ENCODE results near the gene HYAL3.

The HYAL3 gene

GRCh38 chr3:50298836-50299637 is at the start of gene HYAL3, which contains the start of gene NAA80:
TSS of gene HYAL3 (minus strand) at chr3:50299405. CDS start at chr3:50295602, 3,803 bp downstream.
TSS of gene NAA80 (minus strand) at chr3:50299405. CDS start at chr3:50297463, 1,942 bp downstream.
- Histone ChIP-seq H3K4me3 (ENCODE audit: low read depth, low read length) (peak within 1 kb of the TSS; percentile 78), H3K9me3 (ENCODE audit: control insufficient read depth, insufficient read depth, low read depth, low read length) (no peaks in the 10 kb centered on the region), H3K27me3 (ENCODE audit: control insufficient read depth, insufficient read depth, low read length) (no peaks in the 10 kb centered on the region), H3K36me3 (ENCODE audit: control insufficient read depth, insufficient read depth, low read length) (peaks cover 6% of the 10 kb centered on the region; the same call in 1 of the 2 replicates), H3K9ac (ENCODE audit: low read length) (peak within 1 kb of the TSS; percentile 65), H3K4me1 (ENCODE audit: control insufficient read depth, insufficient read depth, low read length) (peaks cover 28% of the 10 kb centered on the region), H3K27ac (ENCODE audit: low read depth, low read length) (peak within 1 kb of the TSS; percentile 55; the same call in 1 of the 2 replicates)

GRCh38 chr3:50347187-50347813 is 48.1 kb upstream of the HYAL3 start:
- H3K36me3 ChIP-seq (ENCODE audit: control insufficient read depth, insufficient read depth, low read length): peaks cover 12% of the 10 kb centered on the region
- H3K4me3 ChIP-seq (ENCODE audit: low read depth, low read length): no peak overlapping the region
- no peak overlapping the region for H3K27ac ChIP-seq (ENCODE audit: low read depth, low read length)
- H3K27me3 ChIP-seq (ENCODE audit: control insufficient read depth, insufficient read depth, low read length): peaks cover 29% of the 10 kb centered on the region
- no peaks in the 10 kb centered on the region for H3K9me3 ChIP-seq (ENCODE audit: control insufficient read depth, insufficient read depth, low read depth, low read length)
- H3K4me1 ChIP-seq (ENCODE audit: control insufficient read depth, insufficient read depth, low read length): peaks cover 14% of the 10 kb centered on the region
- no peak overlapping the region for H3K9ac ChIP-seq (ENCODE audit: low read length)

- Histone ChIP-seq H3K27ac (ENCODE audit: low read depth, low read length) (no peak within 1 kb of the TSS), H3K9ac (ENCODE audit: low read length) (peak within 1 kb of the TSS; percentile 29)
Measured at GRCh38 chr3:50345586-50346234, 46.5 kb upstream of the HYAL3 start, which contains the start of gene ZMYND10. TSS of gene ZMYND10 (minus strand) at chr3:50345732. CDS start at chr3:50345579, 153 bp downstream.

GRCh38 chr3:50345008-50345407 is 45.8 kb upstream of the HYAL3 start:
- Histone ChIP-seq H3K9me3 (ENCODE audit: control insufficient read depth, insufficient read depth, low read depth, low read length) (no peaks in the 10 kb centered on the region), H3K27me3 (ENCODE audit: control insufficient read depth, insufficient read depth, low read length) (peaks cover 52% of the 10 kb centered on the region), H3K27ac (ENCODE audit: low read depth, low read length) (no peak overlapping the region), H3K4me1 (ENCODE audit: control insufficient read depth, insufficient read depth, low read length) (peaks cover 13% of the 10 kb centered on the region), H3K36me3 (ENCODE audit: control insufficient read depth, insufficient read depth, low read length) (peaks cover 12% of the 10 kb centered on the region), H3K4me3 (ENCODE audit: low read depth, low read length) (peak overlapping the region; percentile 59), H3K9ac (ENCODE audit: low read length) (no peak overlapping the region)

More at GRCh38 chr3:50345586-50346234, 46.5 kb upstream of the HYAL3 start, which contains the start of gene ZMYND10:
- Histone ChIP-seq H3K36me3 (ENCODE audit: control insufficient read depth, insufficient read depth, low read length) (peaks cover 12% of the 10 kb centered on the region), H3K4me3 (ENCODE audit: low read depth, low read length) (peak within 1 kb of the TSS; percentile 59), H3K9me3 (ENCODE audit: control insufficient read depth, insufficient read depth, low read depth, low read length) (no peaks in the 10 kb centered on the region), H3K4me1 (ENCODE audit: control insufficient read depth, insufficient read depth, low read length) (peaks cover 13% of the 10 kb centered on the region), H3K27me3 (ENCODE audit: control insufficient read depth, insufficient read depth, low read length) (peaks cover 45% of the 10 kb centered on the region)

- H3K36me3 ChIP-seq (ENCODE audit: control insufficient read depth, insufficient read depth, low read length): peaks cover 3% of the 10 kb centered on the region; the same call in 1 of the 2 replicates
- no peaks in the 10 kb centered on the region for H3K9me3 ChIP-seq (ENCODE audit: control insufficient read depth, insufficient read depth, low read depth, low read length)
- peaks cover 18% of the 10 kb centered on the region for H3K4me1 ChIP-seq (ENCODE audit: control insufficient read depth, insufficient read depth, low read length)
- no peak overlapping the region for H3K27ac ChIP-seq (ENCODE audit: low read depth, low read length)
- no peak overlapping the region for H3K4me3 ChIP-seq (ENCODE audit: low read depth, low read length)
- H3K9ac ChIP-seq (ENCODE audit: low read length): no peak overlapping the region
- H3K27me3 ChIP-seq (ENCODE audit: control insufficient read depth, insufficient read depth, low read length): peaks cover 68% of the 10 kb centered on the region
Measured at GRCh38 chr3:50342813-50343633, 43.8 kb upstream of the HYAL3 start.

GRCh38 chr3:50341996-50342650 is 42.9 kb upstream of the HYAL3 start:
- Histone ChIP-seq H3K36me3 (ENCODE audit: control insufficient read depth, insufficient read depth, low read length) (no peaks in the 10 kb centered on the region), H3K27me3 (ENCODE audit: control insufficient read depth, insufficient read depth, low read length) (peaks cover 68% of the 10 kb centered on the region), H3K4me3 (ENCODE audit: low read depth, low read length) (no peak overlapping the region), H3K27ac (ENCODE audit: low read depth, low read length) (no peak overlapping the region), H3K4me1 (ENCODE audit: control insufficient read depth, insufficient read depth, low read length) (peaks cover 23% of the 10 kb centered on the region), H3K9ac (ENCODE audit: low read length) (no peak overlapping the region), H3K9me3 (ENCODE audit: control insufficient read depth, insufficient read depth, low read depth, low read length) (no peaks in the 10 kb centered on the region)

GRCh38 chr3:50341537-50341936 is 42.3 kb upstream of the HYAL3 start:
- Histone ChIP-seq H3K27ac (ENCODE audit: low read depth, low read length) (no peak overlapping the region), H3K4me3 (ENCODE audit: low read depth, low read length) (no peak overlapping the region), H3K27me3 (ENCODE audit: control insufficient read depth, insufficient read depth, low read length) (peaks cover 68% of the 10 kb centered on the region), H3K4me1 (ENCODE audit: control insufficient read depth, insufficient read depth, low read length) (peaks cover 23% of the 10 kb centered on the region), H3K9ac (ENCODE audit: low read length) (no peak overlapping the region), H3K36me3 (ENCODE audit: control insufficient read depth, insufficient read depth, low read length) (no peaks in the 10 kb centered on the region), H3K9me3 (ENCODE audit: control insufficient read depth, insufficient read depth, low read depth, low read length) (no peaks in the 10 kb centered on the region)

- H3K9ac ChIP-seq (ENCODE audit: low read length): no peak within 1 kb of the TSS
- H3K4me3 ChIP-seq (ENCODE audit: low read depth, low read length): peak within 1 kb of the TSS; percentile 59
- H3K27me3 ChIP-seq (ENCODE audit: control insufficient read depth, insufficient read depth, low read length): peaks cover 64% of the 10 kb centered on the region
- H3K27ac ChIP-seq (ENCODE audit: low read depth, low read length): no peak within 1 kb of the TSS
- no peaks in the 10 kb centered on the region for H3K36me3 ChIP-seq (ENCODE audit: control insufficient read depth, insufficient read depth, low read length)
- H3K9me3 ChIP-seq (ENCODE audit: control insufficient read depth, insufficient read depth, low read depth, low read length): no peaks in the 10 kb centered on the region
- H3K4me1 ChIP-seq (ENCODE audit: control insufficient read depth, insufficient read depth, low read length): peaks cover 30% of the 10 kb centered on the region
Measured at GRCh38 chr3:50340448-50341329, 41.5 kb upstream of the HYAL3 start, which contains the start of gene RASSF1. TSS of gene RASSF1 (minus strand) at chr3:50340836. CDS start at chr3:50340805, 31 bp downstream.

GRCh38 chr3:50340147-50340447 is 40.9 kb upstream of the HYAL3 start:
- H3K9ac ChIP-seq (ENCODE audit: low read length): no peak overlapping the region

More at GRCh38 chr3:50340147-50340447, 40.9 kb upstream of the HYAL3 start:
- no peaks in the 10 kb centered on the region for H3K36me3 ChIP-seq (ENCODE audit: control insufficient read depth, insufficient read depth, low read length)
- peak overlapping the region; percentile 59 for H3K4me3 ChIP-seq (ENCODE audit: low read depth, low read length)
- H3K27me3 ChIP-seq (ENCODE audit: control insufficient read depth, insufficient read depth, low read length): peaks cover 61% of the 10 kb centered on the region
- no peaks in the 10 kb centered on the region for H3K9me3 ChIP-seq (ENCODE audit: control insufficient read depth, insufficient read depth, low read depth, low read length)
- no peak overlapping the region for H3K27ac ChIP-seq (ENCODE audit: low read depth, low read length)
- peaks cover 31% of the 10 kb centered on the region for H3K4me1 ChIP-seq (ENCODE audit: control insufficient read depth, insufficient read depth, low read length)
